Hematopoietic multipotent progenitor cell treated with erythropoietin and hydrocortisone succinate and interleukin-3 and kit ligand, for 4 days (in vitro differentiated cells): ENCODE measurements around the gene CCND2.
A peak's percentile ranks its signal among the peaks of the same experiment; 100 is the strongest.

Experiments used
- DNase-seq: peaks from one replicate; pipeline ENCODE4 v3.0.0-alpha.2; 2015

The CCND2 gene

GRCh38 chr12:4293299-4293965 lies 19.9 kb downstream of the CCND2 start:
- no peak for DNase-seq

GRCh38 chr12:4293966-4294505 lies 20.5 kb downstream of the CCND2 start:
- DNase-seq, result no peak

GRCh38 chr12:4296751-4297150 lies 23.2 kb downstream of the CCND2 start:
- no peak for DNase-seq

- no peak for DNase-seq
These were observed 24.1 kb downstream of the CCND2 start for GRCh38 chr12:4297617-4298016.

GRCh38 chr12:4300883-4301282 lies 27.3 kb downstream of the CCND2 start:
- DNase-seq, result no peak

GRCh38 chr12:4301932-4302501 lies 28.5 kb downstream of the CCND2 start:
- no peak for DNase-seq

- no peak for DNase-seq
These were observed 29.3 kb downstream of the CCND2 start for GRCh38 chr12:4302881-4303280.

- DNase-seq, result no peak
These were observed 30.2 kb downstream of the CCND2 start for GRCh38 chr12:4303750-4304149.

GRCh38 chr12:4307593-4308333 lies 34.2 kb downstream of the CCND2 start:
- peak; percentile 74 for DNase-seq

GRCh38 chr12:4308334-4308950 lies 34.9 kb downstream of the CCND2 start:
- no peak for DNase-seq

GRCh38 chr12:4311776-4312175 lies 38.2 kb downstream of the CCND2 start:
- DNase-seq, result no peak

- no peak for DNase-seq
These were observed 38.7 kb downstream of the CCND2 start for GRCh38 chr12:4312251-4312650.

GRCh38 chr12:4320497-4320852 lies 46.9 kb downstream of the CCND2 start:
- no peak for DNase-seq

- peak; percentile 97 for DNase-seq
These were observed 47.5 kb downstream of the CCND2 start, which contains the start of gene TIGAR for GRCh38 chr12:4320853-4321701. Gene TIGAR (plus strand): TSS chr12:4321213. CDS start chr12:4321272, 59 bp downstream.

GRCh38 chr12:4322726-4323125 lies 49.2 kb downstream of the CCND2 start:
- no peak for DNase-seq
